GM19468 (cell line): ENCODE data around the gene CTBP1.

Source experiments
- ATAC-seq: cut with Tn5 transposase; IDR thresholded peaks from one replicate; pipeline ENCODE4 v1.9.1; 2021; ENCODE audit warnings: mild to moderate bottlenecking, moderate library complexity, moderate number of reproducible peaks; ENCODE audit not compliant: unreplicated experiment; ENCODE audit errors: extremely low read depth

CTBP1 gene

GRCh38 chr4:1180663-1181062, 68.3 kb downstream of the CTBP1 start:
- no peak for ATAC-seq

GRCh38 chr4:1179976-1180375, 69.0 kb downstream of the CTBP1 start:
- no peak for ATAC-seq

- ATAC-seq = no peak
Observed at GRCh38 chr4:1179089-1179441, 69.9 kb downstream of the CTBP1 start.

DNA sequence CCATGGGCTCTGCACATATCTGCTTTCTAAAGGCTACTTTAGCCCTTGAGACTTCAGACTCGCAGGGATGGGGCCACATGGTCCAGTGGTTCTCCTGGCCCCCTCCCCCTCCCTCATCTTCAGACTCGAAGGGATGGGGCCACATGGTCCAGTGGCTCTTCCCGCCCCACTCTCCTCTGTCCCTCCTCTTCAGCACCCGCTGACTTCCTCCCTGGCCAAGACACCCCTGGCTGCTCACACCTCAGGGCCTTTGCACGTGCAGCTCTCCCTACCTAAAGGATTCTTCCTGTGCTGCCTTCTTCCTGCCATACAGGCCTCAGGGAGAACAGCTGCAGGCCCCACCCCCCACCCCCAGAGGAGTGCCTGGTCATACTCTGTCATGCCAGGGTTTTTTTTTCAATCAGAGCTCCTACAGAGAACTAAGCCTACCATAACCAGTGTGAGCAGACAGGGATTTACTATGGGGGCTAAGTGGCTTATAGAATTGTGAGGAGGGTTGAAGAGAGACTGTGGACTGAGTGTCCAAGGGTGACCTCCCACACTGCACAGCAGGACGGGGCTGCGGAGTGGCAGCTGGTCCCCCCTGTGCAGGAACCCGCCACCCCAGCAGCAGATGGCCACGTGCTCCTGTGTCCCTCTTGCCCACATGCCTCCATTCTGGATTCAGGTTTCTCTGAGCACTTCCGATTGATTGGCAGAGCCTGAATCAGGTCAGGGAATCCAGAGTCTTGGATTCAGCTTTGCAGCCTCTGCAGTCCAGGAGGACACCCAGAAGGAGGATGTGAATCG, 70.4 kb downstream of the CTBP1 start:
- ATAC-seq = no peak

GRCh38 chr4:1177274-1178141, 71.4 kb downstream of the CTBP1 start:
- ATAC-seq = no peak

DNA sequence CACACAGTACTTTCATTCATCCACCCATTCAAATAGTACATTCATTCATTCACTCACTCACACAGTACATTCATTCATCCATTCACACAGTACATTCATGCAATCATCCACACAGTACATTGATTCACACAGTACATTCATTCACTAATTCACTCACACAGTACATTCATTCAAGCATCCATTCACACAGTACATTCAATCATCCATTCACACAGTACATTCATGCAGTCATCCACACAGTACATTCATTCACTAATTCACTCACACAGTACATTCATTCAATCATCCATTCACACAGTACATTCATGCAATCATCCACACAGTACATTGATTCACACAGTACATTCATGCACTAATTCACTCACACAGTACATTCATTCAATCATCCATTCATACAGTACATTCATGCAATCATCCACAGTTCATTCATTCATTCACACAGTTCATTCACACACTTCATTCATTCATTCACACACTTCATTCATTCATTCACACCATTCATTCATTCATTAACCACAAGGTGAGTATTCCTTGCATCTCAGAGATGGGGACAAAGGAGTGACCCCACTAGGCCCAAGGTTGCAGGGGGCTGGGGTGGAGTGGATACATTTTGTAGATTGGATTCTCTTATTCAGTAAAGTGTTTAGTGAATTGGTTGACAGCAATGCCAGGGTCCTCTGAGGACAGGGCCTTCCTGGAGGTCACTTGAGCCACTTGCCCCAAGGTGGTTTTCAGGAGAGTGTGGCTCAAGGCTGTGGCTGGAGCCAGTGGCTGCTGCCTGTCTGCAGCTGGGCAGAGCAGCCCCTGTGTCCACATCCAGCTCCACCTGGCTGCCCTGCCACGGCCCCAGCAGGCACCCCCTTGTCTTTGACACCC, 72.3 kb downstream of the CTBP1 start:
- no peak for ATAC-seq

DNA sequence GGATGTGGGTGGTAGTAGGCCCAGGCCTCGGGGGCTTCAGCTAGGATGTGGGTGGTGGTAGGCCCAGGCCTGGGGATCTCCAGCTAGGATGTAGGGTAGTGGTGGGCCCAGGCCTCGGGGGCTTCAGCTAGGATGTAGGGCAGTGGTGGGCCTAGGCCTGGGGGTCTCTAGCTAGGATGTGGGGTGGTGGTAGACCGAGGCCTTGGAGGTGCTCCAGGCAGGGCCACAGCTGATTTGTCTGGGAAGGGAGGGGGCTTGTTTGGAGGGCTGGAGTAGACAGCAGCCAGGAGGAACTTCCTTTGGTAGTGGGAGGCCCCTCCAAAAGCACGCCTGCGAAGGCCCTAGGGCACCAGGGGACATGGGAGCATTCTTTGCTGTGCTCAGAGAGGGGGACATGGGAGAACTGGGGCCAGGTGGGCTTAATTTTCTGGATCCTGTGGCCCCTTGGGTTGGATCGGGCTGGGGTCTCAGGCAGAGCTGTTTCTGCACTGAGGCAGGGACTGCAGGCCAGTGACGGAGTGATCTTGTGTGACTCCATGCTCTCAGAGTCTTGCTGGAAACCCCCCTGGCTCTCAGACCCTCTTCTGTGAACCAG, 73.2 kb downstream of the CTBP1 start:
- ATAC-seq = no peak

DNA sequence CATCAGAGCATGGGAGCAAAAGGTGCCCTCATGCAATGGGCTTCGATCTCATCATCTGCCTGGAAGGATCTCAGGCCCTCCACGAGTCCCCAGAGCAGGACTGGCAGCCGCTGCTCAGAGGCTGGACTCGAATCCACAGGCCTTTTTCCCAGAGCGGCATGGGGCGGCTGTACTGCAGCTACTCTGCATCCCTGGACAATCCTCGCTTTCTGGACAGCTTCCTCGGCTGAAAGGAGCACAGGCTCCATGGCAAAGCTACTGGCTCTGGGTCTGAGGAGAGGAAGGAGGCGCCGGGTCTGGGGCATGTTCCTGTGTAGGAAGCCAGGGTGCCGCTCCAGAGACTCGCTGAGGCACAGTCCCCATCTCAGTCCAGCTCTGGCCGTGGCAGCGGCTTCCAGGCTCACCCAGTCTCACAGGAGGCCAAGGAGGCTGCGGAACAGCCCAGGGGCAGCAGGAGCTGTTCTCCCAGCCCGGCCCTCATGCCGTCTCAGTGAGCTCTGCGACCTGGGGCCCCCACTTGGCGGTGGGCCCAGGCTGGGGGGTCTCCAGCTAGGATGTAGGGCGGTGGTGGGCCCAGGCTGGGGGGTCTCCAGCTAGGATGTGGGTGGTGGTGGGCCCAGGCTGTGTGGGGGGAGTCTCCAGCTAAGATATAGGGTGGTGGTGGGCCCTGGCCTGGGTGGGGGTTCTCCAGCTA, 73.8 kb downstream of the CTBP1 start:
- no peak for ATAC-seq

DNA sequence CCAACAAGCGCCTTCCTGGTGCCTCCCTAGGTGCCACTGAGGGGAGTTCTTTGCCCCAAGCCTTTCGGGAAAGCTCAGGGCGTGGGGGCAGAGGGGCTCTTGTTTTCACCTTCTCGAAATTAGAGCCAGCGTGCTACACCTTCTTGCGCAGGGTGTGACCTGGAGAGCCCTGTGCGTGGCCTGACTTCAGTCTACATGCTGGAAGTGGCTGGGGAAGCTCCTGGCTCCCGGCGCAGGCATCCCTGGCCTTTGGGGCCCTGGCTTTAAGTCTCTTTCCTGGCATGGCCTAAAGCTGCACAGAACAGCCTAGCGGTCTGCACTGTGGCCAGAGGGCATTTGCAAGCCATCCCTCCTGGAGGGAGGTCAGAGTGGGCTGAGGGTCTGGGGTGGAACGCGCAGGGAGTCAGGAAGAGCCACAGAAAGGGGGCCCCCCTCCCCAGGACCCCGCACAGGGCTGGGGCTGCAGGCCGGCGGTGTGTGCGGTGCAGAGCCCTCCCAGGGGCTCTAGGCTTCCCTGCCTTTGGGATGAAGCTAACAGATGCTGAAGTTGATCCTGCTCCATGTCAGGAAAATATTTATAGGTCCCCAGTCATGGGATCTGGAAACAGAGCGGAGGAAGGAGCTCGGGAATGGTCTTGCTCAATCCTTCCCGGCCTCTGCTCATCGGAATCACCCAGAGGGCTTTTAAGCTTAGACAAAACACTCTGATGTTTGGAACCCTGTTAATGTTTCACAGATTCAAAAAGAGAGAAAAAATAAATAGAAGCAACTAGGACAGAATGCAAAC, 75.8 kb downstream of the CTBP1 start:
- no peak for ATAC-seq

GRCh38 chr4:1172228-1172851, 76.6 kb downstream of the CTBP1 start, which contains the start of gene SPON2:
Gene SPON2 (minus strand): TSS chr4:1172583.
- no peak for ATAC-seq

DNA sequence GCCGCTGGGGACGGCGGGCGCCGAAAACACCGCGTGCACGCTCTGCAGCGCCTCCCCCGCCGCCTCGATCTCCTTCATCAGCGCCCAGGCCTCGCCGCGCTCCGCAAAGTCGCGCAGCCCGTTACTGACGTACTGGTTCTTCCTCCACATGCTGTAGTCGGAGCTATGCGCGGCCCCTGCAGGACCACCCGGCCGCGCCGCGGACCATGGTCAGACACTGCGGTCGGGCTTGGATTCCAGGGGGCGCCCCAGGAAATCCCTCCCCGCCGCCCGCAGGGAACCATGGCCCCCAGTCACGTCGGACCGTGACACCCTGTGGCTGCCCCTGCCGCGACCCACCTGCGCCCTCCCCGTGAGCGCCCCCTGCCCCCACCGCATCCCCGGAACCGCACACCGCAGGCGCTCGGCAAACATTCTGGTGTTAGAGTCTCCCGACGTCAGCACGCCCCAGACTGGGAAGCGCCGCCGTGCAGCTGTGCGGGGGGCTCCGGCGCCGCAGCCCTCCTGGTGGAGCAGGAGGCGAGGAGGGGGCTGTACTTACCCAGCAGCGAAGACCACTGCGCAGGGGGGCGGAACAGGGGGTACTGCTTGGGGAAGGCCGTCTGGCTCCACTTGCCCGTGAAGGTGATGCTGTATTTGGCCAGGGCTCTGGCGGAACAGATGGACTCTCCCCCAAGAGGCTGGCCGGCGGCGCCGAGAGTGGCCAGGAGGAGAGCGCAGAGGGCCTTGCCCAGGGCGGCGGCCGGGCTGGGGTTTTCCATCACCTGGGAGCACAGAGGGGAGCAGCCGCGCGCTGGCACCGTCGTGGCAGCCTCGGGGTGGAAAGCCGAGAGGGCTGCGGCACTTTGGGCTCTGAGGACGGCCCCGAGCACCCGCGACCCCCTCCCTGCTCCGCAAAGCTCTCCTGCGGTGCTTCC, 77.4 kb downstream of the CTBP1 start:
- no peak for ATAC-seq

DNA sequence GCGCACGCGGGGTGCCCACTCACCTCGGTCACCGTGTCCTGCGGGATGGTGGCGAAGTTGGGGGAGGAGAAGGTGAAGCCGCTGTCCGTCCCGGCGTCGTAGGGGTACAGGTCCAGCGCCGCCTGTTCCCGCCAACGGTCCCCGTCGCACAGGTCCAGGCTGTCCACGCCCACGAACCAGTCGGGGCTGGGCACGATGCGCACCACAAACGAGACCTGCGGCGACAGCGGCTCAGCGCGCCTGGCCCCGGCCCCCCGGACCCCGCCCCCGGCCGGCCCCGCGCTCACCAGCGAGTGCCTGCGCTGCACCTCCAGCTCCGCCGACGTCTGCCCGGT, 78.0 kb downstream of the CTBP1 start:
- ATAC-seq = no peak

- ATAC-seq = no peak
Observed at GRCh38 chr4:1170156-1170975, 78.6 kb downstream of the CTBP1 start.

GRCh38 chr4:1169691-1170096, 79.2 kb downstream of the CTBP1 start:
- no peak for ATAC-seq

DNA sequence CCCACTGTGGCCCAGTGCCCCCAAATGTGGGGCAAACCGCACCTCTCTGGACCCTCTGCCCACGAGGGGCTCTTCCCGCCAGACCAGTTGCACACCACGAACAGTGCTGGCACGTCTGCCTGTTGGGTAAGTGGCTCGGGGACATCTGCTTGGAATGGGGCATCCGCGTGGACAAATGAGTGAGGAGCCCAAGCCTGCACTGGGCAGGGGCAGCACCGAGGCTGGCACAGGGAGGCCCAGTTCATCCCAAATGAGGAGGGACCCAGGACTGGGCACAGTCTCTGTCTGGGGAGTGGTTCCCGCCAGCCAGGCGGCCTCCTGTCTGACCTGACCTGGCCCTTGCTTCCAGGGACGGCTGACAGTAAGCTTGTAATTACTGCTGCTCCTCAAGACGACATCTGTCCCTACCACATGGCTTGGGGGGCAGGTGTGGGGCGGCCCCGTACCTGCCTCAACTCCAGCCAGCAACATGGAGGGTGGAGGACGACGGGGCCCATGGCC, 79.7 kb downstream of the CTBP1 start:
- no peak for ATAC-seq
